AG09309 (cell line): ENCODE measurements around the gene PIGN.
A peak's percentile ranks its signal among the peaks of the same experiment; 100 is the strongest.

ENCODE experiments used
- DNase-seq: peaks from one replicate; pipeline ENCODE4 v3.0.0-alpha.2; 2010; ENCODE audit warnings: low read depth
- H3K4me3 ChIP-seq: 2 replicates; pipeline ENCODE4 v1.5.1; 2011; ENCODE audit warnings: mild to moderate bottlenecking, low read depth, low read length, moderate library complexity; ENCODE audit not compliant: control insufficient read depth
- TF ChIP-seq, protein P1 (sequence below): IDR thresholded peaks from 2 replicates; pipeline ENCODE4 v1.5.1; 2011; ENCODE audit warnings: mild to moderate bottlenecking, low read depth, low read length, inconsistent platforms; ENCODE audit not compliant: insufficient read depth, control insufficient read depth; ENCODE audit errors: missing control alignments

PIGN gene

DNA sequence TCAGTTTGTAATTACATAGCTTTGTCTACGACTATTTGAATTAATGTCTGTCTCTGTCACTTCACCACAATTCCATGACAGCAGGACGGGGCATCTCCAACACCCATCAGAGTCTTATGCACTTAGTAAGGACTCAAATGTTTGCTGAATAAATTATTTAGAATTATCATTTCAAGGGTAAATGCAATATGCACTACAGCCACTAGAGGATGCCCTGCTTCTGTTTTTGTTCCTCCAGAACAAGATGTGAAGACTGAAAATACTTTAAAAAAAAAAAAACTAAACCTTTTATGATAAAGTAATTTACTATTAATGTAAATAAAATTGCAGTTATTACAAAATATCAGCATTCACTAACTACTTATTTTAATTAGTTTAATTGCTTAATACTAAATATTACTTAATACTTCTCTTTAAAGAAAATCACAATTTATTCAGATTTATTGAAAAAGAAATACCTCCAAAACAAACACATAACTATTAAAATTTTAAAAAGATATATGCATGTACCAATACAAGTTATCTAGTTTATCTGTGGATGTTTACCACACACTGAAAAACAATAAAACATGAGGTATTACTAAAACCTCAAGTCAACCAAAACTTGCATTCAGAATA is 3.2 kb downstream of the PIGN start:
- TF ChIP-seq, protein P1, sequence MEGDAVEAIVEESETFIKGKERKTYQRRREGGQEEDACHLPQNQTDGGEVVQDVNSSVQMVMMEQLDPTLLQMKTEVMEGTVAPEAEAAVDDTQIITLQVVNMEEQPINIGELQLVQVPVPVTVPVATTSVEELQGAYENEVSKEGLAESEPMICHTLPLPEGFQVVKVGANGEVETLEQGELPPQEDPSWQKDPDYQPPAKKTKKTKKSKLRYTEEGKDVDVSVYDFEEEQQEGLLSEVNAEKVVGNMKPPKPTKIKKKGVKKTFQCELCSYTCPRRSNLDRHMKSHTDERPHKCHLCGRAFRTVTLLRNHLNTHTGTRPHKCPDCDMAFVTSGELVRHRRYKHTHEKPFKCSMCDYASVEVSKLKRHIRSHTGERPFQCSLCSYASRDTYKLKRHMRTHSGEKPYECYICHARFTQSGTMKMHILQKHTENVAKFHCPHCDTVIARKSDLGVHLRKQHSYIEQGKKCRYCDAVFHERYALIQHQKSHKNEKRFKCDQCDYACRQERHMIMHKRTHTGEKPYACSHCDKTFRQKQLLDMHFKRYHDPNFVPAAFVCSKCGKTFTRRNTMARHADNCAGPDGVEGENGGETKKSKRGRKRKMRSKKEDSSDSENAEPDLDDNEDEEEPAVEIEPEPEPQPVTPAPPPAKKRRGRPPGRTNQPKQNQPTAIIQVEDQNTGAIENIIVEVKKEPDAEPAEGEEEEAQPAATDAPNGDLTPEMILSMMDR: peak; percentile 91
- no peak overlapping the region for H3K4me3 ChIP-seq
- DNase-seq: peak; percentile 18

DNA sequence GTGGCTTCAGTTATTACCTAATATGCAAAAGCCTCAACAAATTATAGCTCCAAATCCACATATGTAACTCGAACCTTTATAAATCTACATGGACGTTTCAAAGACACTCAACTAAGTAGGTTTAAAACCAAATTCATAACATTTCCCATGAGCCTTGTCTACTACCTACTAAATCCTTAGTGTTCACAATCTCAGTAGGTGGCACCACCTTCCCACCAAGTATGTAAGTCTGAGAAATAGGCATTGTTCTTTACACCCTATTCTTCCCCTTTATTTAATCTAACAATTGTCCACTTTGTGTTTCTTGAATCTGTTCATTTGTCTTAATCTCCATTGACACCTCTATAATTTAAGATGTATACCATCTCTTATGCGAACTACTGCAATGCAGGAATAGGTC is 4.6 kb downstream of the PIGN start:
- H3K4me3 ChIP-seq: no peak overlapping the region
- DNase-seq: no peak
- TF ChIP-seq, protein P1: no peak

DNA sequence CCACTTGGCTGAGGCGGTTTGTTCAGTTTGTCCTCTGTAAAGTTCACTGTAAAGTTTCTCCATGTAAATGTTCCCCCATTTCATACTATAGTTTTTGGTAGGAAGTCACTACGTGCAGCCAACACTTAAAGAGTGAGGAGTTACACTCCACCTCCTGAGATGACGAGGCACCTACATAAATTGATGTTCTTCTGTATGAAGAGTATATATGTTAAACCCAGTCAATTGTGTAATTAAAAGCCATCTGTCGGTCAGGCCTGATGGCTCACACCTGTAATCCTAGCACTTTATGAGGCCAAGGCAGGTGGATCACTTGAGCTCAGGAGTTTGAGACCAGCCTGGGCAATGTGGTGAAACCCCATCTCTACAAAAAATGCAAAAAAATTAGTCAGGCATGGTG is 7.6 kb downstream of the PIGN start:
- DNase-seq: no peak
- H3K4me3 ChIP-seq: no peak overlapping the region
- TF ChIP-seq, protein P1: no peak

DNA sequence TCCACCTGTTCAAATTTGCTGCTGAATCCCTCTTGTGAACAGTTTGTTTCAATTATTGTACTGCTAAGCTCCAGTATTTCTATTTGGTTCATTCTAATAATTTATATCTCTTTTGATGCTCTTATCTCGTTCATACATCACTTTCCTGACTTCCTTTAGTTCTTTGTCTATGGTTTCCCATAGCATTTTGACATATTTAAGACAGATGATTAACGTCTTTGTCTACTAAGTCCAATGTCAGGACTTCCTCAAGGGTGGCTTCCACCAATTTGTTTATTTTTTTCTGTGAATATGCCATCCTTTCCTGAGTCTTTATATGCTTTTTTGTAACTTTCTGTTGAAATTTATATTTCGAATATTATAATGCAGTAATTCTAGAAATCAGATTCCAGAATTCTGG is 9.6 kb downstream of the PIGN start:
- TF ChIP-seq, protein P1: no peak

DNA sequence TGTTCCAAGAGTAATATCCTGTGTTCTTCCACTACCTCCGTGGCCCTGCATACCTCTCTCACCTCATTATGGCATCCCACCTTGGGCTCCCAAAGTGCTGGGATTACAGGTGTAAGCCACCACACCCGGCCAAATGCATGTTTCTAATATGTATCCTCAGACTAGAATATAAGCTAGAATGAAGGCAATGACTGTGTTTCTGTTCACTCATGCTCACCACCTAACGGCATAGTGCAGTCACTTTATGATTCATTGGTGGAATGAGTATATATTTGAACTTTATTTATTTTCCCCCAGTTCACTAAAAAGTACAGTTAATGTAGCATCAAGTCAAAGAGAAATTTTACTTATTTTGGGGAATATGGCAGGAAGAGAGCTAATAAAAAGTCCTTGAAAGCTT is 11.3 kb downstream of the PIGN start:
- H3K4me3 ChIP-seq: no peak overlapping the region
- TF ChIP-seq, protein P1: no peak
- no peak for DNase-seq

More for the DNA sequence above, 9.6 kb downstream of the PIGN start:
- no peak for DNase-seq
- no peak overlapping the region for H3K4me3 ChIP-seq

DNA sequence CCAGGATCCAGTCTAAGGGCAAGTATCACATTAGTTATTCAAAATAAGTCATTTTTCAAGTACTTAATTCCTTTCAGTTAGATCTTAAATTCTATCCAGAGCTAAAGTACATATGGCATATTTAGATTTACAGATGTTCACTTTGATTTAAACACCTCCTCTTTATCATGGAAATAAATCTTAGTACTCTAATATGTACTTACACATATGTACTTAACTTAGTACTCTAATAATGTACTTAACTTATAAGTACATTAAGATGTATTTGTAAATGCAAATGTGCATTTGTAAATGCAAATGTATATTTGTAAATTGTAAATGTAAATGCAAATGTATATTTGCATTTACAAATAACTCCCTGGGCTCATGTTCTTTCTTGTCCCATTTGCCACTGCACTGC is 14.6 kb downstream of the PIGN start:
- TF ChIP-seq, protein P1: no peak
- DNase-seq: no peak
- no peak overlapping the region for H3K4me3 ChIP-seq
